HEK293 (cell line): Measurements from ENCODE around the gene CCDC9B.

Experiments used
- OVOL3 ChIP-seq: fragments of 450-650 bp; formaldehyde crosslinking; IDR thresholded peaks from 2 replicates; pipeline ENCODE4 v1.5.1; 2016; ENCODE audit warnings: missing biosample characterization, missing genetic modification characterization
- REPIN1 ChIP-seq: fragments of 450-650 bp; formaldehyde crosslinking; IDR thresholded peaks from 2 replicates; pipeline ENCODE4 v1.5.1; 2017; ENCODE audit warnings: missing biosample characterization, missing genetic modification characterization, low read depth
- SP2 ChIP-seq: fragments of 450-650 bp; formaldehyde crosslinking; IDR thresholded peaks from 2 replicates; pipeline ENCODE4 v1.5.1; 2016; ENCODE audit warnings: missing biosample characterization, missing genetic modification characterization
- SP3 ChIP-seq: fragments of 450-650 bp; formaldehyde crosslinking; IDR thresholded peaks from 2 replicates; pipeline ENCODE4 v1.5.1; 2016; ENCODE audit warnings: missing biosample characterization, missing genetic modification characterization
- YY1 ChIP-seq: fragments of 450-650 bp; formaldehyde crosslinking; IDR thresholded peaks from 2 replicates; pipeline ENCODE4 v1.5.1; 2018; ENCODE audit warnings: missing biosample characterization, missing genetic modification characterization
- ZBTB48 ChIP-seq: fragments of 450-650 bp; formaldehyde crosslinking; IDR thresholded peaks from 2 replicates; pipeline ENCODE4 v1.5.1; 2016; ENCODE audit warnings: missing biosample characterization, missing genetic modification characterization
- ZEB2 ChIP-seq: fragments of 450-650 bp; formaldehyde crosslinking; IDR thresholded peaks from 2 replicates; pipeline ENCODE4 v1.5.1; 2016; ENCODE audit warnings: missing biosample characterization, missing genetic modification characterization
- ZFHX2 ChIP-seq: fragments of 450-650 bp; formaldehyde crosslinking; conservative IDR thresholded peaks from 2 replicates; pipeline ENCODE4 v1.5.1; 2016; ENCODE audit warnings: missing biosample characterization, missing genetic modification characterization
- ZIC2 ChIP-seq: fragments of 450-650 bp; formaldehyde crosslinking; IDR thresholded peaks from 2 replicates; pipeline ENCODE4 v1.5.1; 2016; ENCODE audit warnings: missing biosample characterization, missing genetic modification characterization
- ZNF112 ChIP-seq: fragments of 450-650 bp; formaldehyde crosslinking; IDR thresholded peaks from 2 replicates; pipeline ENCODE4 v1.5.0; 2017; ENCODE audit warnings: missing biosample characterization, missing genetic modification characterization
- ZNF2 ChIP-seq: fragments of 450-650 bp; formaldehyde crosslinking; IDR thresholded peaks from 2 replicates; pipeline ENCODE4 v1.5.1; 2016; ENCODE audit warnings: missing biosample characterization, missing genetic modification characterization
- ZNF221 ChIP-seq: fragments of 450-650 bp; formaldehyde crosslinking; IDR thresholded peaks from 2 replicates; pipeline ENCODE4 v1.5.1; 2017; ENCODE audit warnings: missing biosample characterization, missing genetic modification characterization, borderline replicate concordance
- ZNF23 ChIP-seq: fragments of 450-650 bp; formaldehyde crosslinking; IDR thresholded peaks from 2 replicates; pipeline ENCODE4 v1.5.1; 2016; ENCODE audit warnings: missing biosample characterization, missing genetic modification characterization, borderline replicate concordance
- ZNF24 ChIP-seq: fragments of 450-650 bp; formaldehyde crosslinking; IDR thresholded peaks from 2 replicates; pipeline ENCODE4 v1.5.1; 2016; ENCODE audit warnings: missing biosample characterization, missing genetic modification characterization
- ZNF335 ChIP-seq: fragments of 450-650 bp; formaldehyde crosslinking; conservative IDR thresholded peaks from 2 replicates; pipeline ENCODE4 v1.5.1; 2016; ENCODE audit warnings: missing biosample characterization, missing genetic modification characterization
- ZNF394 ChIP-seq: fragments of 450-650 bp; formaldehyde crosslinking; IDR thresholded peaks from 2 replicates; pipeline ENCODE4 v1.5.1; 2016; ENCODE audit warnings: missing biosample characterization, missing genetic modification characterization, mild to moderate bottlenecking, moderate library complexity, borderline replicate concordance
- ZNF501 ChIP-seq: fragments of 450-650 bp; formaldehyde crosslinking; IDR thresholded peaks from 2 replicates; pipeline ENCODE4 v1.5.1; 2016; ENCODE audit warnings: missing biosample characterization, missing genetic modification characterization
- ZNF529 ChIP-seq: fragments of 450-650 bp; formaldehyde crosslinking; IDR thresholded peaks from 2 replicates; pipeline ENCODE4 v1.5.1; 2017; ENCODE audit warnings: missing genetic modification characterization, missing biosample characterization; ENCODE audit not compliant: insufficient replicate concordance
- ZNF596 ChIP-seq: fragments of 450-650 bp; IDR thresholded peaks from 2 replicates; pipeline ENCODE4 v1.5.0; 2018; ENCODE audit warnings: missing biosample characterization, mild to moderate bottlenecking, missing genetic modification characterization, moderate library complexity
- ZNF610 ChIP-seq: fragments of 450-650 bp; formaldehyde crosslinking; IDR thresholded peaks from 2 replicates; pipeline ENCODE4 v1.5.1; 2016; ENCODE audit warnings: missing biosample characterization, missing genetic modification characterization, borderline replicate concordance
- ZNF621 ChIP-seq: fragments of 450-650 bp; formaldehyde crosslinking; IDR thresholded peaks from 2 replicates; pipeline ENCODE4 v1.5.1; 2017; ENCODE audit warnings: missing biosample characterization, missing genetic modification characterization
- ZNF624 ChIP-seq: fragments of 450-650 bp; formaldehyde crosslinking; IDR thresholded peaks from 2 replicates; pipeline ENCODE4 v1.5.1; 2017; ENCODE audit warnings: missing biosample characterization, missing genetic modification characterization
- ZNF677 ChIP-seq: fragments of 450-650 bp; IDR thresholded peaks from 2 replicates; pipeline ENCODE4 v1.5.0; 2018; ENCODE audit warnings: missing biosample characterization, mild to moderate bottlenecking, missing genetic modification characterization, moderate library complexity
- ZNF707 ChIP-seq: fragments of 450-650 bp; formaldehyde crosslinking; IDR thresholded peaks from 2 replicates; pipeline ENCODE4 v1.5.1; 2016; ENCODE audit warnings: missing biosample characterization, missing genetic modification characterization
- TF ChIP-seq, protein P1 (sequence below): fragments of 450-650 bp; formaldehyde crosslinking; IDR thresholded peaks from 2 replicates; pipeline ENCODE4 v1.5.1; 2016; ENCODE audit warnings: missing biosample characterization, missing genetic modification characterization
- TF ChIP-seq, protein P2 (sequence below): fragments of 450-650 bp; formaldehyde crosslinking; IDR thresholded peaks from 2 replicates; pipeline ENCODE4 v1.5.1; 2016; ENCODE audit warnings: missing biosample characterization, missing genetic modification characterization
- TF ChIP-seq, protein P3 (sequence below): fragments of 450-650 bp; formaldehyde crosslinking; IDR thresholded peaks from 2 replicates; pipeline ENCODE4 v1.5.1; 2016; ENCODE audit warnings: missing biosample characterization, missing genetic modification characterization
- TF ChIP-seq, protein P4 (sequence below): fragments of 450-650 bp; formaldehyde crosslinking; IDR thresholded peaks from 2 replicates; pipeline ENCODE4 v1.5.1; 2017; ENCODE audit warnings: missing biosample characterization, missing genetic modification characterization
- TF ChIP-seq, protein P5 (sequence below): fragments of 450-650 bp; formaldehyde crosslinking; IDR thresholded peaks from 2 replicates; pipeline ENCODE4 v1.5.1; 2016; ENCODE audit warnings: missing biosample characterization, missing genetic modification characterization
- TF ChIP-seq, protein P6 (sequence below): fragments of 450-650 bp; formaldehyde crosslinking; IDR thresholded peaks from 2 replicates; pipeline ENCODE4 v1.5.1; 2016; ENCODE audit warnings: missing biosample characterization, missing genetic modification characterization

Gene CCDC9B

DNA sequence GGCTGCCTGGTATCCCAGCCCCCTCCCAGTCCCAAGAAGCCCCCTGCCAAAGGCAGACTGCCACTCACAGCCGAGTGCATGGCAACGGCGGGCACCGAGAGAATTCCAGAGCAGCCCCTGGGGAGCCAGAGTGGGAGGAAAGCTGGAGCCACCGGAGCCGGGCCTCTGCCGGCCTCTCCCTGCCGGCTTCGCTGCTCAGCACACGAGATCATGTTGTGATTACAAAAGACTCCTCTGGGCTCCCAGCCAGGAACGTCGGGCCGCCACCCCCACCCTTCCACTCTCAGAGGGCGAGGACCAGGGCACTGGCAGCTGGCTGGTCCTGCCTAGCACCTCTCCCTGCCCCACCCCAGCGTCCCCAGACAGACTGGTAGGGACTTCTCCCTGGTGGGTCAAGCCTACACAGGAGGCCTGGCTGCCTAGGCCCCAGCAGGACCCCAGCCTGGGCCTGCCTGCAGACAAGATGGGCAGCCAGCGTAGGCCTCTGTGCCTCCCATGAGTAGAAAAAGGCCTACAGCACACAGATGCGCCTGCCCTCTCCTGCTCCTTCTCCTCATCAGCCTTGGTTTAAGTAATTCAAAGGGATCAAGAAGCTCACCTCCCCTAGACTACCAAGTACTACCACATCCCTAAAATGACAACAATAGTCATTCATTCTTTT, at the start of gene CCDC9B (continued):
- TF ChIP-seq ZNF112 (tag by site-specific recombination): no peak
- TF ChIP-seq ZNF610: no peak
- TF ChIP-seq ZNF23 (tag by site-specific recombination): no peak
- TF ChIP-seq ZNF624 (tag by site-specific recombination): no peak
- TF ChIP-seq ZNF621 (tag by site-specific recombination): no peak
- no peak for TF ChIP-seq ZNF529
- TF ChIP-seq ZNF2 (tag by site-specific recombination): no peak
- TF ChIP-seq, protein P1, sequence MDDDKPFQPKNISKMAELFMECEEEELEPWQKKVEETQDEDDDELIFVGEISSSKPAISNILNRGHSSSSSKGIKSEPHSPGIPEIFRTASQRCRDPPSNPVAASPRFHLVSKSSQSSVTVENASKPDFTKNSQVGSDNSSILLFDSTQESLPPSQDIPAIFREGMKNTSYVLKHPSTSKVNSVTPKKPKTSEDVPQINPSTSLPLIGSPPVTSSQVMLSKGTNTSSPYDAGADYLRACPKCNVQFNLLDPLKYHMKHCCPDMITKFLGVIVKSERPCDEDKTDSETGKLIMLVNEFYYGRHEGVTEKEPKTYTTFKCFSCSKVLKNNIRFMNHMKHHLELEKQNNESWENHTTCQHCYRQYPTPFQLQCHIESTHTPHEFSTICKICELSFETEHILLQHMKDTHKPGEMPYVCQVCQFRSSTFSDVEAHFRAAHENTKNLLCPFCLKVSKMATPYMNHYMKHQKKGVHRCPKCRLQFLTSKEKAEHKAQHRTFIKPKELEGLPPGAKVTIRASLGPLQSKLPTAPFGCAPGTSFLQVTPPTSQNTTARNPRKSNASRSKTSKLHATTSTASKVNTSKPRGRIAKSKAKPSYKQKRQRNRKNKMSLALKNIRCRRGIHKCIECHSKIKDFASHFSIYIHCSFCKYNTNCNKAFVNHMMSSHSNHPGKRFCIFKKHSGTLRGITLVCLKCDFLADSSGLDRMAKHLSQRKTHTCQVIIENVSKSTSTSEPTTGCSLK (tag by site-specific recombination): no peak
- no peak for TF ChIP-seq ZNF596 (tag by site-specific recombination)
- TF ChIP-seq, protein P2, sequence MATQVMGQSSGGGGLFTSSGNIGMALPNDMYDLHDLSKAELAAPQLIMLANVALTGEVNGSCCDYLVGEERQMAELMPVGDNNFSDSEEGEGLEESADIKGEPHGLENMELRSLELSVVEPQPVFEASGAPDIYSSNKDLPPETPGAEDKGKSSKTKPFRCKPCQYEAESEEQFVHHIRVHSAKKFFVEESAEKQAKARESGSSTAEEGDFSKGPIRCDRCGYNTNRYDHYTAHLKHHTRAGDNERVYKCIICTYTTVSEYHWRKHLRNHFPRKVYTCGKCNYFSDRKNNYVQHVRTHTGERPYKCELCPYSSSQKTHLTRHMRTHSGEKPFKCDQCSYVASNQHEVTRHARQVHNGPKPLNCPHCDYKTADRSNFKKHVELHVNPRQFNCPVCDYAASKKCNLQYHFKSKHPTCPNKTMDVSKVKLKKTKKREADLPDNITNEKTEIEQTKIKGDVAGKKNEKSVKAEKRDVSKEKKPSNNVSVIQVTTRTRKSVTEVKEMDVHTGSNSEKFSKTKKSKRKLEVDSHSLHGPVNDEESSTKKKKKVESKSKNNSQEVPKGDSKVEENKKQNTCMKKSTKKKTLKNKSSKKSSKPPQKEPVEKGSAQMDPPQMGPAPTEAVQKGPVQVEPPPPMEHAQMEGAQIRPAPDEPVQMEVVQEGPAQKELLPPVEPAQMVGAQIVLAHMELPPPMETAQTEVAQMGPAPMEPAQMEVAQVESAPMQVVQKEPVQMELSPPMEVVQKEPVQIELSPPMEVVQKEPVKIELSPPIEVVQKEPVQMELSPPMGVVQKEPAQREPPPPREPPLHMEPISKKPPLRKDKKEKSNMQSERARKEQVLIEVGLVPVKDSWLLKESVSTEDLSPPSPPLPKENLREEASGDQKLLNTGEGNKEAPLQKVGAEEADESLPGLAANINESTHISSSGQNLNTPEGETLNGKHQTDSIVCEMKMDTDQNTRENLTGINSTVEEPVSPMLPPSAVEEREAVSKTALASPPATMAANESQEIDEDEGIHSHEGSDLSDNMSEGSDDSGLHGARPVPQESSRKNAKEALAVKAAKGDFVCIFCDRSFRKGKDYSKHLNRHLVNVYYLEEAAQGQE (tag by site-specific recombination): no peak
- no peak for TF ChIP-seq SP3 (tag by site-specific recombination)
- 0 out of 2 replicates have a peak, but pooled peaks have one; percentile 10 for TF ChIP-seq ZFHX2 (tag by site-specific recombination)
- TF ChIP-seq YY1 (tag by site-specific recombination): no peak
- TF ChIP-seq ZNF221 (tag by site-specific recombination): no peak
- no peak for TF ChIP-seq ZNF501 (tag by site-specific recombination)
- TF ChIP-seq, protein P3, sequence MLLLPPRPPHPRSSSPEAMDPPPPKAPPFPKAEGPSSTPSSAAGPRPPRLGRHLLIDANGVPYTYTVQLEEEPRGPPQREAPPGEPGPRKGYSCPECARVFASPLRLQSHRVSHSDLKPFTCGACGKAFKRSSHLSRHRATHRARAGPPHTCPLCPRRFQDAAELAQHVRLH (tag by site-specific recombination): no peak
- TF ChIP-seq, protein P4, sequence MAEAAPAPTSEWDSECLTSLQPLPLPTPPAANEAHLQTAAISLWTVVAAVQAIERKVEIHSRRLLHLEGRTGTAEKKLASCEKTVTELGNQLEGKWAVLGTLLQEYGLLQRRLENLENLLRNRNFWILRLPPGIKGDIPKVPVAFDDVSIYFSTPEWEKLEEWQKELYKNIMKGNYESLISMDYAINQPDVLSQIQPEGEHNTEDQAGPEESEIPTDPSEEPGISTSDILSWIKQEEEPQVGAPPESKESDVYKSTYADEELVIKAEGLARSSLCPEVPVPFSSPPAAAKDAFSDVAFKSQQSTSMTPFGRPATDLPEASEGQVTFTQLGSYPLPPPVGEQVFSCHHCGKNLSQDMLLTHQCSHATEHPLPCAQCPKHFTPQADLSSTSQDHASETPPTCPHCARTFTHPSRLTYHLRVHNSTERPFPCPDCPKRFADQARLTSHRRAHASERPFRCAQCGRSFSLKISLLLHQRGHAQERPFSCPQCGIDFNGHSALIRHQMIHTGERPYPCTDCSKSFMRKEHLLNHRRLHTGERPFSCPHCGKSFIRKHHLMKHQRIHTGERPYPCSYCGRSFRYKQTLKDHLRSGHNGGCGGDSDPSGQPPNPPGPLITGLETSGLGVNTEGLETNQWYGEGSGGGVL (tag by site-specific recombination): no peak
- 0 out of 2 replicates have a peak, but pooled peaks have one; percentile 9 for TF ChIP-seq SP2 (tag by site-specific recombination)
- no peak for TF ChIP-seq ZNF677
- TF ChIP-seq ZBTB48: no peak
- 0 out of 2 replicates have a peak, but pooled peaks have one; percentile 14 for TF ChIP-seq ZEB2 (tag by site-specific recombination)
- TF ChIP-seq, protein P5, sequence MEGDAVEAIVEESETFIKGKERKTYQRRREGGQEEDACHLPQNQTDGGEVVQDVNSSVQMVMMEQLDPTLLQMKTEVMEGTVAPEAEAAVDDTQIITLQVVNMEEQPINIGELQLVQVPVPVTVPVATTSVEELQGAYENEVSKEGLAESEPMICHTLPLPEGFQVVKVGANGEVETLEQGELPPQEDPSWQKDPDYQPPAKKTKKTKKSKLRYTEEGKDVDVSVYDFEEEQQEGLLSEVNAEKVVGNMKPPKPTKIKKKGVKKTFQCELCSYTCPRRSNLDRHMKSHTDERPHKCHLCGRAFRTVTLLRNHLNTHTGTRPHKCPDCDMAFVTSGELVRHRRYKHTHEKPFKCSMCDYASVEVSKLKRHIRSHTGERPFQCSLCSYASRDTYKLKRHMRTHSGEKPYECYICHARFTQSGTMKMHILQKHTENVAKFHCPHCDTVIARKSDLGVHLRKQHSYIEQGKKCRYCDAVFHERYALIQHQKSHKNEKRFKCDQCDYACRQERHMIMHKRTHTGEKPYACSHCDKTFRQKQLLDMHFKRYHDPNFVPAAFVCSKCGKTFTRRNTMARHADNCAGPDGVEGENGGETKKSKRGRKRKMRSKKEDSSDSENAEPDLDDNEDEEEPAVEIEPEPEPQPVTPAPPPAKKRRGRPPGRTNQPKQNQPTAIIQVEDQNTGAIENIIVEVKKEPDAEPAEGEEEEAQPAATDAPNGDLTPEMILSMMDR (tag by site-specific recombination): no peak
- peak; percentile 83 for TF ChIP-seq ZNF335
- TF ChIP-seq, protein P6, sequence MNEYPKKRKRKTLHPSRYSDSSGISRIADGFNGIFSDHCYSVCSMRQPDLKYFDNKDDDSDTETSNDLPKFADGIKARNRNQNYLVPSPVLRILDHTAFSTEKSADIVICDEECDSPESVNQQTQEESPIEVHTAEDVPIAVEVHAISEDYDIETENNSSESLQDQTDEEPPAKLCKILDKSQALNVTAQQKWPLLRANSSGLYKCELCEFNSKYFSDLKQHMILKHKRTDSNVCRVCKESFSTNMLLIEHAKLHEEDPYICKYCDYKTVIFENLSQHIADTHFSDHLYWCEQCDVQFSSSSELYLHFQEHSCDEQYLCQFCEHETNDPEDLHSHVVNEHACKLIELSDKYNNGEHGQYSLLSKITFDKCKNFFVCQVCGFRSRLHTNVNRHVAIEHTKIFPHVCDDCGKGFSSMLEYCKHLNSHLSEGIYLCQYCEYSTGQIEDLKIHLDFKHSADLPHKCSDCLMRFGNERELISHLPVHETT (tag by site-specific recombination): no peak
- peak; percentile 64 for TF ChIP-seq ZIC2 (tag by site-specific recombination)
- TF ChIP-seq ZNF394 (tag by site-specific recombination): peak; percentile 23; the same call in 1 of the 2 replicates
- no peak for TF ChIP-seq ZNF24
- TF ChIP-seq REPIN1: no peak
- TF ChIP-seq OVOL3: no peak
- no peak for TF ChIP-seq ZNF707 (tag by site-specific recombination)
